Activated CD4-positive, alpha-beta T cell treated with anti-CD3 and anti-CD28 coated beads, Interleukin-2, amount 10 ng/mL, durations not matched to agents 7 days and 5 days (primary cell): Measurements from ENCODE around the gene PHYHD1. TPM values are rescaled to one million over a fixed set of nuclear protein-coding genes. Genes with fewer than 3 reads are reported as not detected.
A peak's percentile ranks its signal among the peaks of the same experiment; 100 is the strongest.

Experiments used
- CTCF ChIA-PET: fragments of 350-600 bp; sonication (Branson Sonifier 250); formaldehyde crosslinking; loops from one replicate; lab custom pipeline; 2021; ENCODE audit warnings: antibody characterized with exemption; lab: Charles Lee
- POLR2A ChIA-PET: fragments of 350-600 bp; sonication (Branson Sonifier 250); formaldehyde crosslinking; loops from one replicate; lab custom pipeline; 2021; ENCODE audit warnings: antibody characterized with exemption; lab: Charles Lee
- DNase-seq: peaks from one replicate; pipeline ENCODE4 v3.0.0-alpha.2; 2020
- H3K27ac Mint-ChIP-seq: one replicate; pipeline ENCODE4 v1.8.0; 2021; ENCODE audit warnings: mild to moderate bottlenecking, moderate library complexity, mixed read lengths
- H3K27me3 Mint-ChIP-seq: one replicate; pipeline ENCODE4 v1.8.0; 2021; ENCODE audit warnings: mixed read lengths
- H3K36me3 Mint-ChIP-seq: one replicate; pipeline ENCODE4 v1.8.0; 2021; ENCODE audit warnings: low read depth, mixed read lengths
- H3K4me1 Mint-ChIP-seq: one replicate; pipeline ENCODE4 v1.8.0; 2021; ENCODE audit warnings: mixed read lengths
- H3K4me3 Mint-ChIP-seq: one replicate; pipeline ENCODE4 v1.8.0; 2021; ENCODE audit warnings: mild to moderate bottlenecking, moderate library complexity, mixed read lengths
- H3K9me3 Mint-ChIP-seq: one replicate; pipeline ENCODE4 v1.8.0; 2021; ENCODE audit warnings: mixed read lengths
- total RNA-seq, 2 experiments: library from RNA; stranded (reverse); gene quantifications; one replicate each; pipeline ENCODE4 v1.2.3, GENCODE V29; 2021

The PHYHD1 gene
- total RNA-seq, 2 experiments from 2014 or later = 1.2 to 2.2 TPM

GRCh38 chr9:128891321-128892220, 29.2 kb upstream of the PHYHD1 start:
- ChIA-PET CTCF (interaction anchor here (0.5 to 1.5 kb wide), 5 partner anchors 10 to 1574 kb away, joined by 3 to 4 read pairs (median 3); partner anchors contain the start of genes KYAT1 and LRRC8A), POLR2A (interaction anchor here (0.9 kb wide), 1 partner anchor 9 kb away, joined by 3 read pairs; no protein-coding TSS in a partner anchor)
- H3K9me3 Mint-ChIP-seq = no peaks in the 10 kb centered on the region
- H3K36me3 Mint-ChIP-seq = peaks cover 50% of the 10 kb centered on the region
- DNase-seq = no peak
- H3K4me1 Mint-ChIP-seq = peaks cover 68% of the 10 kb centered on the region
- no peak overlapping the region for H3K4me3 Mint-ChIP-seq
- H3K27ac Mint-ChIP-seq = peak overlapping the region; percentile 76
- H3K27me3 Mint-ChIP-seq = no peaks in the 10 kb centered on the region

- no peaks in the 10 kb centered on the region for H3K27me3 Mint-ChIP-seq
- H3K27ac Mint-ChIP-seq = peak overlapping the region; percentile 81
- H3K4me1 Mint-ChIP-seq = peaks cover 68% of the 10 kb centered on the region
- POLR2A ChIA-PET = no interaction called here
- no peak overlapping the region for H3K4me3 Mint-ChIP-seq
- no peak for DNase-seq
- CTCF ChIA-PET = interaction anchor here (1.4 kb wide), 1 partner anchor 36 kb away, joined by 4 read pairs; no protein-coding TSS in a partner anchor
- peaks cover 53% of the 10 kb centered on the region for H3K36me3 Mint-ChIP-seq
- no peaks in the 10 kb centered on the region for H3K9me3 Mint-ChIP-seq
These were observed 28.4 kb upstream of the PHYHD1 start for GRCh38 chr9:128892221-128892921.

- Mint-ChIP-seq H3K4me3 (no peak overlapping the region), H3K27me3 (no peaks in the 10 kb centered on the region), H3K27ac (peak overlapping the region; percentile 81), H3K36me3 (peaks cover 52% of the 10 kb centered on the region), H3K9me3 (no peaks in the 10 kb centered on the region), H3K4me1 (peaks cover 70% of the 10 kb centered on the region)
- CTCF ChIA-PET = no interaction called here
- DNase-seq = no peak
- POLR2A ChIA-PET = no interaction called here
These were observed 27.4 kb upstream of the PHYHD1 start for GRCh38 chr9:128893354-128893753.

GRCh38 chr9:128894764-128895163, 26.0 kb upstream of the PHYHD1 start:
- DNase-seq = peak; percentile 39
- peak overlapping the region; percentile 84 for H3K27ac Mint-ChIP-seq
- ChIA-PET POLR2A (interaction anchor here (0.6 kb wide), 1 partner anchor 210 kb away, joined by 3 read pairs; no protein-coding TSS in a partner anchor), CTCF (interaction anchor here (1.5 kb wide), 1 partner anchor 14 kb away, joined by 5 read pairs; no protein-coding TSS in a partner anchor)
- H3K4me3 Mint-ChIP-seq = no peak overlapping the region
- peaks cover 53% of the 10 kb centered on the region for H3K36me3 Mint-ChIP-seq
- H3K4me1 Mint-ChIP-seq = peaks cover 76% of the 10 kb centered on the region
- H3K27me3 Mint-ChIP-seq = no peaks in the 10 kb centered on the region
- H3K9me3 Mint-ChIP-seq = no peaks in the 10 kb centered on the region

GRCh38 chr9:128895556-128895955, 25.2 kb upstream of the PHYHD1 start:
- Mint-ChIP-seq H3K4me1 (peaks cover 82% of the 10 kb centered on the region), H3K27me3 (no peaks in the 10 kb centered on the region), H3K4me3 (no peak overlapping the region), H3K9me3 (no peaks in the 10 kb centered on the region), H3K36me3 (peaks cover 55% of the 10 kb centered on the region), H3K27ac (peak overlapping the region; percentile 84)
- POLR2A ChIA-PET = no interaction called here
- DNase-seq = no peak
- CTCF ChIA-PET = interaction anchor here (1.5 kb wide), 1 partner anchor 13 kb away, joined by 5 read pairs; no protein-coding TSS in a partner anchor

- ChIA-PET POLR2A (no interaction called here), CTCF (interaction anchor here (0.8 to 2.5 kb wide), 6 partner anchors 10 to 189 kb away, joined by 3 to 12 read pairs (median 4); no protein-coding TSS in a partner anchor)
- no peak for DNase-seq
- H3K36me3 Mint-ChIP-seq = peaks cover 54% of the 10 kb centered on the region
- H3K4me1 Mint-ChIP-seq = peaks cover 91% of the 10 kb centered on the region
- peak overlapping the region; percentile 41 for H3K4me3 Mint-ChIP-seq
- peak overlapping the region; percentile 97 for H3K27ac Mint-ChIP-seq
- H3K9me3 Mint-ChIP-seq = no peaks in the 10 kb centered on the region
- no peaks in the 10 kb centered on the region for H3K27me3 Mint-ChIP-seq
These were observed 22.4 kb upstream of the PHYHD1 start for GRCh38 chr9:128898382-128898781.

GRCh38 chr9:128898845-128899565, 21.8 kb upstream of the PHYHD1 start:
- peak overlapping the region; percentile 97 for H3K27ac Mint-ChIP-seq
- no peaks in the 10 kb centered on the region for H3K9me3 Mint-ChIP-seq
- H3K4me3 Mint-ChIP-seq = peak overlapping the region; percentile 58
- no peak for DNase-seq
- peaks cover 94% of the 10 kb centered on the region for H3K4me1 Mint-ChIP-seq
- ChIA-PET CTCF (interaction anchor here (0.8 to 2.5 kb wide), 5 partner anchors 11 to 136 kb away, joined by 3 to 12 read pairs (median 4); no protein-coding TSS in a partner anchor), POLR2A (no interaction called here)
- peaks cover 51% of the 10 kb centered on the region for H3K36me3 Mint-ChIP-seq
- no peaks in the 10 kb centered on the region for H3K27me3 Mint-ChIP-seq

GRCh38 chr9:128899566-128900322, 21.0 kb upstream of the PHYHD1 start:
- Mint-ChIP-seq H3K27me3 (no peaks in the 10 kb centered on the region), H3K27ac (peak overlapping the region; percentile 97), H3K4me1 (peaks cover 93% of the 10 kb centered on the region), H3K4me3 (peak overlapping the region; percentile 58), H3K9me3 (no peaks in the 10 kb centered on the region), H3K36me3 (peaks cover 50% of the 10 kb centered on the region)
- ChIA-PET CTCF (interaction anchor here (1.0 to 2.5 kb wide), 4 partner anchors 11 to 135 kb away, joined by 4 to 12 read pairs (median 4); no protein-coding TSS in a partner anchor), POLR2A (no interaction called here)
- peak; percentile 47 for DNase-seq

- Mint-ChIP-seq H3K4me3 (no peak overlapping the region), H3K27ac (peak overlapping the region; percentile 97)
These were observed 19.4 kb upstream of the PHYHD1 start for GRCh38 chr9:128901379-128901778.

GRCh38 chr9:128901822-128902221, 19.0 kb upstream of the PHYHD1 start:
- Mint-ChIP-seq H3K27ac (peak overlapping the region; percentile 97), H3K36me3 (peaks cover 40% of the 10 kb centered on the region), H3K4me1 (peaks cover 87% of the 10 kb centered on the region), H3K9me3 (no peaks in the 10 kb centered on the region), H3K27me3 (no peaks in the 10 kb centered on the region), H3K4me3 (peak overlapping the region; percentile 74)
- ChIA-PET CTCF (interaction anchor here (0.7 to 0.8 kb wide), 2 partner anchors 22 to 166 kb away, joined by 3 to 4 read pairs; no protein-coding TSS in a partner anchor), POLR2A (interaction anchor here (0.6 kb wide), 2 partner anchors 16 to 20 kb away, joined by 3 to 6 read pairs; partner anchors contain the start of genes KYAT1 and LRRC8A)
- DNase-seq = no peak

More at GRCh38 chr9:128901379-128901778, 19.4 kb upstream of the PHYHD1 start:
- H3K9me3 Mint-ChIP-seq = no peaks in the 10 kb centered on the region
- H3K27me3 Mint-ChIP-seq = no peaks in the 10 kb centered on the region
- POLR2A ChIA-PET = interaction anchor here (0.6 kb wide), 1 partner anchor 19 kb away, joined by 6 read pairs; the partner anchor contains the start of genes KYAT1 and LRRC8A
- peaks cover 40% of the 10 kb centered on the region for H3K36me3 Mint-ChIP-seq
- DNase-seq = no peak
- peaks cover 86% of the 10 kb centered on the region for H3K4me1 Mint-ChIP-seq
- CTCF ChIA-PET = interaction anchor here (0.6 to 0.8 kb wide), 5 partner anchors 8 to 489 kb away, joined by 3 to 6 read pairs (median 3); no protein-coding TSS in a partner anchor
